HG02852 (cell line): ENCODE measurements around the gene PIR.

Experiments
- ATAC-seq: cut with Tn5 transposase; IDR thresholded peaks from one replicate; pipeline ENCODE4 v1.9.1; 2021; ENCODE audit warnings: mild to moderate bottlenecking, moderate library complexity; ENCODE audit not compliant: unreplicated experiment

Gene PIR

GRCh38 chrX:15493118-15493962 is at the start of gene PIR:
TSS of gene PIR (minus strand) at chrX:15493333. CDS start at chrX:15491257, 2,076 bp downstream.
- ATAC-seq = peak; percentile 99

DNA sequence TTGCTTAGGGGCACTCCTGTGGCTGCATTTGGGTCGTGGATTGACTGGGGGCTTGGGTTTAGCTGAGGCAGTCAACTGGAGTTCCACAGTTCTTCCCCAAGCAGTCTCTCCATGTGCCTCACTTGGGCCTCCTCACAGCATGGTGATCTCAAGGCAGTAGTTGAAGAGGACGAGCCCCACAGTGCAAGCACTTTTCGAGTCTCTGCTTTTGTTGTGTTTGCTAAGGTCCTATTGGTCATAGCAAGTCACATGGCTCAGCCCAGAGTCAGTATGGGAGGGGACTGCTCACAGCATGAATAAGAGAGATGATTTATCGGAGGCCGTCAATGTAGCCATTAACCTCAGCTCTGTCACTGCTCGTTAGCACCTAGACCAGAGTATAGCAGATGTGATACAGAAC is 37.2 kb upstream of the PIR start:
- no peak for ATAC-seq

DNA sequence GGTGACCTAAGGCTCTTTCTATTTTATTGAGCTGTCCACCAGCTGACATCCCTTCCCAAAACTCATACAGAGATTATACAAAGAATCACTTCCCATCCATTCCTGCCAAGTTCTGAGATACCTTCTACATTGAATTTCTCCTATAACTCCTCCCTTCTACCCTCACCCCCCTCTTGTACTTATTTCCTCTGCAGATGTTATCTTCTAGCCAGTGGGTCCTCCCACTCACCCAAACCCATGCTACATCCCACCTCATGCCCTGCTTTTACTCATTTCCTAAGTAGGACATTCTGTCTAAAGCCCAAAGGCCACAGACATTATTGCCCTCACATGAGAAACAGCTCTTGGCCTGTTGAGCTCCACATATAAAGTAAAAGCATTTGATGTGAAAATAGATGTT is 36.0 kb upstream of the PIR start:
- no peak for ATAC-seq

DNA sequence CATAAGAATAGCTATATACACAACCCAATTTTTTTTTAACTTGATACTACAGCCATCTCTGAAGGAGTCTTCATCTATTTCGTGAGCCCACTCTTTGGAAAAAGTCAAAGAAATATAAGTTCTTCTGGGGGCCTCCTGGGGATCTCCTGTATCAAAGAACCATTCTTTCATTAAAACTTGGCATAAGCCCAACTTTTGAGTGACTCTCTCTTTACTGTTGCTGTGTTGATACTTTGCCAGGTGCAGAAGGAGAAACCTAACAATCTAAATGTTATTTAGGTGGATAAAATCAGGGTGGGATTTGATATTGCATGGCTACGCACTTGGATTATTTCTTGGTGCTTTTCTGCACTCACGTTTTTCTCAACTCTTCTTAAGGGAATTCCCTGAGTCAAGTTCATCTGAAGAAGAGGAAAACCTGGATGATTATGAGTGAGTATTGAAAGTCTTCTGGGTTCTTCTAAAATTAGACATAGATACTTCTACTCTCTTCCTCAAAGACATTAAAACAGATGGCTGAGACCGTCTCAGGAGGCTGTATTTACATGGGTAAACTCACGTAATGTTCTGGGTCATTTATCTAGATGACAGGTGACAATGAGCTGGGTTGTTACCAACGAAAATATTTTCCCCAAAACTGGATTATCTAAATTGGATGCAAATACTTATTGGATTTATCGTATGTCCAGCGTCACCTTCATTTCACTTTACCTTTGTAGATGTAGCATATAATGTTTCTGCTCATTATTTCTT is 32.7 kb upstream of the PIR start:
- ATAC-seq = no peak

- no peak for ATAC-seq
These were observed 31.3 kb upstream of the PIR start for GRCh38 chrX:15524417-15524816.

GRCh38 chrX:15523088-15523487 is 30.0 kb upstream of the PIR start:
- no peak for ATAC-seq

DNA sequence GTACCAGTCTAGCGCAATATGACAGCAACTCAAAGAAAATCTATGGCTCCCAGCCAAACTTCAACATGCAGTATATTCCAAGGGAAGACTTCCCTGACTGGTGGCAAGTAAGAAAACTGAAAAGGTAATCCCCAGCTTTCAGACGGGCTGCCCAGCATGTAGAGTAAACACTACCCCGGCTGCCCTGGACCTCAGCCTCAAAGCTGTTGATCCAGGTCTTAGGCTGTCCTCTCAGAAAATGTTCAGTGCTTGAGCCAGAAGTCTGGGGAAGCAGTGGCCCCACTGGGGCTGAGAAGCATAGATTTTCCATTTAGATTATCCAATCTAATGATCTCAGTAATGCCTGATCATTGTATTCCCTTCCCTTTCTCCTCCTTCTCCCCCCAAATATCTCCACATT is 29.3 kb upstream of the PIR start:
- ATAC-seq = no peak

- no peak for ATAC-seq
These were observed 22.8 kb upstream of the PIR start for GRCh38 chrX:15515931-15516330.

- ATAC-seq = no peak
These were observed 21.1 kb upstream of the PIR start for GRCh38 chrX:15514279-15514678.

DNA sequence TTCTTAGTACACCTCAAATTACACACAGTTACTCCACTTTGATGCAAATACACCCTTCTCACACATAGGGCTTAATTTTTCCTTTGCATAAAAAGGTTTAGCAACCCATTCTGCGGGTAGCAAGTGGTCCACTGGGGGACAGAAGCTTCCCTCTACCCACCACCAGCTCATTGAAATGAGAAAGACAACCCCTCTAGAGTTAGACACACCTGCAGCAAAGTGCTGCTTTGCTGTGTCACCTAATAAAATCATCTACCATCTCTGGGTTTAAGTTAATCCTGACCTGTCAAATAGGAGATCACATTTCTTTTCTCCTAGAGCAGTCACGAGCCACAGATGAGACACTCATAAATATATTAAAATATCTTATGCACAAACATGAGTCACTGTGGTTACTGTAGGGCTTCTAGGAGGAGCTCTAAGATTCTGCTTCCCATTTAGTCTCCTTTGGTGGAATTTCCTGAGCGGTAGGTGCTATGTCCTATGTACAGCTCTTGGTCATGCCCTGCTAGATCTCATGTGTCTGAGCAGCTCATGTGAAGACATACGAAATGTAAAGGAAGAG is 19.4 kb upstream of the PIR start:
- no peak for ATAC-seq

GRCh38 chrX:15511563-15511962 is 18.4 kb upstream of the PIR start:
- no peak for ATAC-seq

- ATAC-seq = peak; percentile 47
These were observed 16.7 kb upstream of the PIR start for GRCh38 chrX:15509845-15510244.

DNA sequence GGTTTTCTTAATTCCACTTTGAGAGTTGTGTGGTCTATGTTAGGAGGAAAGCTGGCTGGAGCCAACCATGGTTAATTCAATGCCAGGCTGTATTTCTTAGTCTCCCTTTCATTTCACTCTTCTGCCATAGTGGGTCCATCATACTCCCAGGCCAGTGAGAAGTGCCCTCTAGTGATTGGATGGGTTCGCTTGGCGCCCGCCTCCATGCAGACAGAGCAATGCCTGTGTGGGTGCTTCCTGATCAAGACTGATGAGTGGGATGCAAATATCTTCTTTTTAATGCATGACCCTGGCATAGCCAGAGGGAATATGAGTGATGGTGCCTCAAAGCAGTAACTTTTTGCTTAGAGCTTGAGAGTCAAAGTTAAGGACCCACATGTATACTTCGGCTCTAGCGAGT is 13.9 kb upstream of the PIR start:
- ATAC-seq = no peak

DNA sequence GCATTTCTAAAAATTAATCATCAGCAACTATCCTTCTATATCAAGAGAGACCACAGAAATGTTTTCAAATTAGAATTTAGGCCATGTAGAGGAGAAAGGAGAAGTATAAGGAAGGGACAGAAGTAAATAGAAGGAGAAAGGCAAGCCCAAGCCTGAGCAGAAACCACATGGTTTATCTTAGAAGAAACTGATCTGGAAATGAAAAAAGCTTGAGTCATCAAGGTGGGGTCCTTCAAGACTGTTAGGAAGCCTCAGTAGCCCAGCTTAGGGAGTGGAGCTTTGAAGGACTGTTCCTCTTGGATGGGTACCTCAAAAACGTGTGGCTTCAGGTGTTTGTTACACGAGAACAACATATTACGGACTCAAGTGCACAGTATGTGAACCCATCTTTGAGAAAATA is 12.0 kb upstream of the PIR start:
- ATAC-seq = no peak

- ATAC-seq = no peak
These were observed 11.5 kb upstream of the PIR start for GRCh38 chrX:15504661-15505060.

- no peak for ATAC-seq
These were observed 8.4 kb upstream of the PIR start for GRCh38 chrX:15501506-15501905.

DNA sequence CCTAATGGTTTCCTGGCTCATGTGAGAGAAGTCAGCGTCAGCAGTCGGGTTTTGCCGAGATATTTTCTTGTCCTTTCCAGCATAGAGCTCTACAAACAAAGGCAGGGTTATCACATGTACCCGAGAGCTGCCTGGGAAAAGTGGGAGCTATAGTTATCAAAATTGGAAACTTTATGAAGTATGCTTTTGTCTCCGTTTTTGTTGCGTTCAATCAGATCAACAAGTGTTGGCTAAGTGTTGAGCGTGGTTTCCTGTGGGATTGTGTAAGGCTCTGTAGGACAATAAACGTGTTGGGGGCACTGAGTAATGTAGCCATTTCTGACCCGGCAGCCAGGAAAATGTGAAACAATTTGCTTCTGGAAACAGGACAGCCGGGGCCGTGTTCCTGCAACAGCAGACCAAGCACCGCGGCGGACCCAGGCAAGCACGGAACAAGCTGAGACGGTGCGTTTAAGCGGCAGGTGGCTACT is 7.4 kb upstream of the PIR start, which contains the start of gene BMX:
BMX (plus strand) TSS at position 311 of the 470 bp plus-strand sequence. CDS start 7,547 bp downstream, outside the sequence.
- ATAC-seq = no peak

- no peak for ATAC-seq
These were observed 6.8 kb upstream of the PIR start for GRCh38 chrX:15499976-15500375.

DNA sequence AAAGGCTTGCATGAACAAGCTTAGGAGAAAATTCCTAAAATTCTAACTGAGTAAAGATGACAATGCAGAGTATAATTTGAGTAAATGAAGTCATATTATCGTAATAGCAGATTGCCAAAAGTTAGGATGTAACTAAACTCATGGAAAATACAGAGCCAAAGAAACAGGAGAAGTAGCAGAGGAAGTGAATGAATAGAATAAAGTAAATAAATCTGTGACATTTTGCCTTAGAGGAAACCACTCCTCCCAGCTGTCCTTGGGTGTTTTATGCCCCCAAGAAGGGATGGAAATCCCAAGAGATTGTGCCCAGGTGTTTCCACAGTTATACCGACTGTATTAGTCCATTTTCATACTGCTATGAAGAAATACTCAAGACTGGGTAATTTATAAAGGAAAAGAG is 5.6 kb upstream of the PIR start:
- no peak for ATAC-seq

DNA sequence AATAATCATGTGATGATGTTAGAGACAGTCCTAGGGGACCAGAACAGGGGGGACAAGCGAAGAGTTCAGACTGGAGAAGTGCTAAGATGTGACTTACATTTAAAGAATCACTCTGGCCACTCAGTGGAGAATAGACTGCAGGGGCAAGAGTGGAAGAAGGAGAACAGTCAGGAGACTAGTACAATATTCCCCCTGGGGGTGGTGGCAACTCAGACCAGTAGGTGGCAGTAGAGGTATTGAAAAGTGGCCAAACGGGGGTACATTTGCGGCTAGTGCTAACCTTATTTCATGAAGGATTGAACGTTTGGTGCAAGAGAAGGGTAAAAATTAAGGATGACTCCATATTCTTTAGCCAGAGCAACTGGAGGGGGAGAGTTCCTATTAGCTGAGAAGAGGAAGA is 4.7 kb upstream of the PIR start:
- peak; percentile 29 for ATAC-seq

DNA sequence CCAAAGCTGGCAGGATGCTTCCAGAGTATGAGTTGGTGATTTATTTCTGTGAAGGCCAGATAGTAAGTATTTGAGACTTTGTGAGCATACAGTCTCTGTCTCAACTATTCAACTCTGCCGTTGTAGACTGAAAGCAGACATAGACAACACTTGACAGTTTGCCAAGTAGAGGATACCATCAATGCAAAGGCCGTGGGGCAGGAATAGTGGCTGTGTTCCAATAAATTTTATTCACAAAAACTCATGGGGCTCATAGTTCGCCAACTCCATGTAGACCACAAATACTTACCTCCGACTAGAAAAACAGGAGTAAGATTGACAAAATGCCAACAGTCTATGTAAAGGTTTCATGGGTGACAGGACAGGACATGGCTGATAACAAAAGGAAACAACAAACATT is 3.7 kb upstream of the PIR start:
- no peak for ATAC-seq

DNA sequence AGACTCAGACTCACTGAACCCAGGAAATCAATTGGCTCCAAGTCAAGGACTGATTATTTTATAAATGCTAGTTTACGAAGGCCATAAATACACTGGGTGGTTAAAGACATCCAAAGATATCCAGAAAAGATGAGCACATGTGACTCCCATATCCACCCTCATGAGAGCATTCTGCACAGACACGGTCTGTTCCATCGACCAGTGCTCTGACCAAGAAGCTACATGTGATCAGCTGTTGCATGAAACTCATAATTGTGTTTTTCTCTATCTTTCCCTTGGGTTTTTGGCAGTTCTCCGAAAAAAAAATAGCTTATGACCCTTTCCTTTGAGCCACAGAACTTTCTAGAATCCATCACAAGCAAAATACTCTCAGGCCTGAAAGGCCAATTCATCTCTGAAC is 2.7 kb upstream of the PIR start:
- ATAC-seq = no peak
